Amniotic stem cell (primary cell): ENCODE measurements around the gene USE1.

Source experiments
- DNase-seq: peaks from one replicate; lab custom pipeline; 2025; lab: John Stamatoyannopoulos, UW

USE1 gene

GRCh38 chr19:17259118-17259780, 44.1 kb downstream of the USE1 start:
- DNase-seq, result no peak

DNA sequence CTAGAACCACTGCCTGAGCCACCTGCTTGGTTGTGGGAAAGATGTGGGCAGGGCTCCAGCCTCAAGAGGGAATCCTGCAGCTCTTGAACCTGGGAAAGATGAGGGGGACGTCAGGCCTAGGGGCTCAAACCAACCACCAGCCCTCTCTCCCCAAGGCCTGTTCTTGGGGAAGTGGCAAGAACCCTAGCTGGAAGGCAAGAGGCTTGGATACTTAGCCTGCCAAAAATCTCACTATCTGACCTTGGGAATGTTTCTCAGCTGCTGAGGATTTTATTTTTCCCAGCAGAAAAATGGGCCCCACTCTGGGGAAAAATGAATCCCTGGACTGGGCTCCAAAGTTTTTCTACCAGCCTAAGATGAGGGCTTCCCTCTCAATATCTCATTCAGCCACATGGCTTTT, 44.8 kb downstream of the USE1 start:
- no peak for DNase-seq

DNA sequence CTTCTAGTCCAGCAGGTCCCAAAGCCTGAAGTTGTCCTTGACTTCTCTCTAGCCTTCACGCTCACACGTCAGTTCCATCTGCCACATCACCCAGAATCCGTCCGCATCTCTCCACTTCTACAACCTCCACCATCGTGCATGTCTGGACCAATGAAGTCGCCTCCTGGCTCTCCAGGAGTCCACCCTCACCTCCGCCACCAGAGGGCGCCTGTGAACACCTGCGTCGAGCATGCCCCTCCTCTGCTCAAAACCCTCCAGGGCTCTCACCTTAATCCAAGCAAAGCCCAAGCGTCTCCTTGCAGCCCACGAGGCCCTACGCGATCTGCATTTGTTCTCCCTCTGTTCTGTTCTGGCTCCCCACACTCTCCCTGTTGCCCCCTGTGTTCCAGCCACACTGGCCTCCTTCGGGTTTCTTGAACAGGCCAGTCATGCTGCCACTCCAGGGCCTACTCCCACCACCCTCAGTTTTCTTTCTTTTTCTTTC, 45.7 kb downstream of the USE1 start:
- no peak for DNase-seq

- DNase-seq, result no peak
Observed at GRCh38 chr19:17262557-17262956, 47.4 kb downstream of the USE1 start.

GRCh38 chr19:17263712-17264640, 48.8 kb downstream of the USE1 start:
- no peak for DNase-seq

DNA sequence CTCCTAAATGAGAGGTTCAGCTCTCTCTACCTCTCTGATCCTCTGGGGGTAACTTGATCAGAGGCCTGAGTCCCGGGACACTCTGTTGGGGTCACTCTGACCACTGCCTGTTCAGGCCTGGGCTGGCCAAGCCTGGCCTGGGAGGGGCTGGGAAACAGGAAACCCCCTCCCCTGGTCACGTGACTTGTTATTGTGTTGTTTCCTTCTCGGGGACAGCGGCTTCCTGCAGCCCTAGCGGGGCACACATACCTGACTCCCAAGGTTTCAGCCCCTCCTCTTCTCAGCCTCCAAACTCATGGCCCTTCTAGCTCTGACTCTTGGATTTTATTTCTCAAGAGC, 49.5 kb downstream of the USE1 start, which contains the start of gene USHBP1:
Gene USHBP1 (minus strand): TSS at position 105 of the 339 bp plus-strand sequence. CDS start 446 bp downstream, outside the sequence.
- DNase-seq, result no peak

DNA sequence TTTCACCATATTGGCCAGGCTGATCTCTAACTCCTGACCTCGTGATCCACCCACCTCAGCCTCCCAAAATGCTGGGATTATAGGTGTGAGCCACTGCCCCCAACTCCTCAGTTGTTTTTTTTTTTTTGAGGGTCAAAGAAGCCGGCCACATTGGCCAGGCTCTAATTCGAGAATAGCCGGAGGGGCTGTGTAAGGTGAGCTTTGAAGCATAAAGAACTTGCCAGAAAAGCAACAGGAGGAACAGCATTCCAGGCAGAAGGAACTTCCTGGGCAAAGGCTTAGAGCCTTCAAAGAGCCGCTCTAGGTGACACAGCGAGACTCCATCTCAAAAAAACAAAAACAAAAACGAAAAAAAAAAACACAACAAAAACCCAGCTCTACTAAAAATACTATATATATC, 50.9 kb downstream of the USE1 start:
- DNase-seq, result no peak

GRCh38 chr19:17266589-17266974, 51.4 kb downstream of the USE1 start:
- DNase-seq, result no peak

- peak; percentile 99 for DNase-seq
Observed at GRCh38 chr19:17266975-17267788, 52.0 kb downstream of the USE1 start, which contains the start of gene BABAM1. TSS of gene BABAM1 (plus strand) at chr19:17267443. CDS start at chr19:17268807, 1,364 bp downstream.

GRCh38 chr19:17268754-17269153, 53.6 kb downstream of the USE1 start:
- no peak for DNase-seq
